Mesendoderm (in vitro differentiated cells): ENCODE measurements around the gene NUAK2.
A peak's percentile ranks its signal among the peaks of the same experiment; 100 is the strongest.

Experiments used
- DNase-seq: peaks from one replicate; pipeline ENCODE4 v3.0.0; 2013
- H2AK5ac ChIP-seq: 2 replicates; pipeline ENCODE4 v1.6.1; 2013; ENCODE audit warnings: low read length, inconsistent platforms
- H2BK120ac ChIP-seq: 2 replicates; pipeline ENCODE4 v1.6.1; 2013; ENCODE audit warnings: low read depth, mild to moderate bottlenecking, low read length, moderate library complexity, mixed read lengths
- H2BK15ac ChIP-seq: replicated peaks from 2 replicates; pipeline ENCODE4 v1.6.1; 2013; ENCODE audit warnings: low read depth, mild to moderate bottlenecking, moderate library complexity
- H2BK5ac ChIP-seq: 2 replicates; pipeline ENCODE4 v1.6.1; 2013; ENCODE audit warnings: low read length, inconsistent platforms
- H3K18ac ChIP-seq: 2 replicates; pipeline ENCODE4 v1.6.1; 2013; ENCODE audit warnings: mild to moderate bottlenecking, low read length, mixed read lengths
- H3K23ac ChIP-seq: one replicate; pipeline ENCODE4 v1.6.1; 2013; ENCODE audit warnings: low read length
- H3K27ac ChIP-seq: 2 replicates; pipeline ENCODE4 v1.5.1; 2013; ENCODE audit warnings: low read depth, mild to moderate bottlenecking, inconsistent platforms, low read length, moderate library complexity
- H3K27me3 ChIP-seq: 2 replicates; pipeline ENCODE4 v1.6.1; 2013; ENCODE audit warnings: low read length, control low read depth, mild to moderate bottlenecking, inconsistent platforms; ENCODE audit not compliant: insufficient read depth, poor library complexity
- H3K36me3 ChIP-seq: 2 replicates; pipeline ENCODE4 v1.6.1; 2013; ENCODE audit warnings: low read length, inconsistent platforms; ENCODE audit not compliant: control insufficient read depth, insufficient read depth
- H3K4ac ChIP-seq: one replicate; pipeline ENCODE4 v1.6.1; 2013; ENCODE audit warnings: low read depth, mild to moderate bottlenecking, low read length, moderate library complexity
- H3K4me1 ChIP-seq: 2 replicates; pipeline ENCODE4 v1.6.1; 2013; ENCODE audit warnings: low read depth, low read length, inconsistent platforms; ENCODE audit not compliant: control insufficient read depth
- H3K4me2 ChIP-seq: 2 replicates; pipeline ENCODE4 v1.6.1; 2013; ENCODE audit warnings: low read length
- H3K4me3 ChIP-seq: 2 replicates; pipeline ENCODE4 v1.5.1; 2013; ENCODE audit warnings: mild to moderate bottlenecking, low read length
- H3K56ac ChIP-seq: one replicate; pipeline ENCODE4 v1.6.1; 2013; ENCODE audit warnings: low read length
- H3K79me1 ChIP-seq: 2 replicates; pipeline ENCODE4 v1.6.1; 2013; ENCODE audit warnings: low read length, inconsistent platforms
- H3K79me2 ChIP-seq: 2 replicates; pipeline ENCODE4 v1.6.1; 2013; ENCODE audit warnings: mild to moderate bottlenecking, low read length; ENCODE audit not compliant: control insufficient read depth, insufficient read depth
- H3K9ac ChIP-seq: 2 replicates; pipeline ENCODE4 v1.6.1; 2013; ENCODE audit warnings: low read length, inconsistent platforms
- H4K5ac ChIP-seq: one replicate; pipeline ENCODE4 v1.6.1; 2013; ENCODE audit warnings: low read length
- H4K8ac ChIP-seq: one replicate; pipeline ENCODE4 v1.6.1; 2013; ENCODE audit warnings: low read depth, mild to moderate bottlenecking, control low read depth, low read length, moderate library complexity
- WGBS: extraction: QIAGEN DNeasy Blood & Tissue Kit; methylation state at CpG from one replicate; pipeline ENCODE4 v1.1.7; 2013; ENCODE audit warnings: low lambda C conversion rate, missing lambda C conversion rate; ENCODE audit not compliant: insufficient coverage; ENCODE audit errors: extremely low coverage; 5-methylcytosine and 5-hydroxymethylcytosine counted together

NUAK2 gene

GRCh38 chr1:205339717-205340116 lies 18.2 kb upstream of the NUAK2 start:
- no CpG with 5 or more reads among the region's 4 CpGs for WGBS
- Histone ChIP-seq H2BK5ac (no peak overlapping the region), H3K4me1 (peaks cover 2% of the 10 kb centered on the region), H3K36me3 (no peaks in the 10 kb centered on the region), H2BK120ac (no peak overlapping the region), H3K27me3 (no peaks in the 10 kb centered on the region), H3K79me1 (no peaks in the 10 kb centered on the region), H3K18ac (no peak overlapping the region), H3K4ac (no peak overlapping the region), H3K79me2 (no peaks in the 10 kb centered on the region), H3K23ac (no peak overlapping the region), H3K4me3 (no peak overlapping the region), H3K4me2 (no peak overlapping the region), H2BK15ac (no peak overlapping the region), H4K8ac (no peak overlapping the region), H4K5ac (no peak overlapping the region), H3K9ac (no peak overlapping the region), H2AK5ac (no peak overlapping the region), H3K56ac (no peak overlapping the region), H3K27ac (no peak overlapping the region)
- no peak for DNase-seq

GRCh38 chr1:205339197-205339702 lies 17.7 kb upstream of the NUAK2 start:
- Histone ChIP-seq H2AK5ac (no peak overlapping the region), H3K27me3 (no peaks in the 10 kb centered on the region), H3K79me1 (no peaks in the 10 kb centered on the region), H3K23ac (no peak overlapping the region), H3K79me2 (no peaks in the 10 kb centered on the region), H3K56ac (no peak overlapping the region), H4K8ac (no peak overlapping the region), H3K4me2 (no peak overlapping the region), H4K5ac (no peak overlapping the region), H3K4ac (no peak overlapping the region), H3K27ac (no peak overlapping the region), H3K18ac (no peak overlapping the region), H2BK120ac (no peak overlapping the region), H3K4me3 (no peak overlapping the region), H3K36me3 (no peaks in the 10 kb centered on the region), H3K4me1 (peaks cover 2% of the 10 kb centered on the region), H2BK5ac (no peak overlapping the region), H3K9ac (no peak overlapping the region), H2BK15ac (no peak overlapping the region)
- DNase-seq: no peak
- WGBS: no CpG with 5 or more reads among the region's 21 CpGs

- no peak for DNase-seq
- Histone ChIP-seq H3K4me3 (no peak overlapping the region), H3K23ac (no peak overlapping the region), H3K27ac (no peak overlapping the region), H3K4me1 (peaks cover 2% of the 10 kb centered on the region), H2BK5ac (no peak overlapping the region), H3K27me3 (no peaks in the 10 kb centered on the region), H3K4ac (no peak overlapping the region), H3K4me2 (no peak overlapping the region), H4K8ac (no peak overlapping the region), H2AK5ac (no peak overlapping the region), H3K79me2 (no peaks in the 10 kb centered on the region), H3K36me3 (no peaks in the 10 kb centered on the region), H3K18ac (no peak overlapping the region), H3K56ac (no peak overlapping the region), H3K9ac (no peak overlapping the region), H3K79me1 (no peaks in the 10 kb centered on the region), H2BK15ac (no peak overlapping the region), H4K5ac (no peak overlapping the region), H2BK120ac (no peak overlapping the region)
- WGBS: no CpG with 5 or more reads among the region's 7 CpGs
Observed at GRCh38 chr1:205338011-205338410, 16.5 kb upstream of the NUAK2 start.

- no peak overlapping the region for H4K5ac ChIP-seq
- no peak overlapping the region for H3K4ac ChIP-seq
- no peaks in the 10 kb centered on the region for H3K79me1 ChIP-seq
- H3K23ac ChIP-seq: no peak overlapping the region
- H3K4me2 ChIP-seq: no peak overlapping the region
- H3K9ac ChIP-seq: no peak overlapping the region
- peaks cover 2% of the 10 kb centered on the region for H3K4me1 ChIP-seq
- no peak overlapping the region for H3K4me3 ChIP-seq
- no peak overlapping the region for H3K56ac ChIP-seq
- no peaks in the 10 kb centered on the region for H3K27me3 ChIP-seq
- H3K79me2 ChIP-seq: no peaks in the 10 kb centered on the region
- no CpG with 5 or more reads among the region's 7 CpGs for WGBS
- H2BK15ac ChIP-seq: no peak overlapping the region
- no peak for DNase-seq
- H2AK5ac ChIP-seq: no peak overlapping the region
- no peak overlapping the region for H3K18ac ChIP-seq
- H2BK5ac ChIP-seq: no peak overlapping the region
- no peaks in the 10 kb centered on the region for H3K36me3 ChIP-seq
- no peak overlapping the region for H4K8ac ChIP-seq
- H3K27ac ChIP-seq: no peak overlapping the region
- no peak overlapping the region for H2BK120ac ChIP-seq
Observed at GRCh38 chr1:205337481-205337880, 15.9 kb upstream of the NUAK2 start.

GRCh38 chr1:205335692-205336091 lies 14.1 kb upstream of the NUAK2 start:
- Histone ChIP-seq H3K23ac (no peak overlapping the region), H4K8ac (no peak overlapping the region), H3K36me3 (no peaks in the 10 kb centered on the region), H3K27ac (no peak overlapping the region), H3K4ac (no peak overlapping the region), H2BK5ac (no peak overlapping the region), H3K9ac (no peak overlapping the region), H3K18ac (no peak overlapping the region), H3K4me2 (no peak overlapping the region), H2BK120ac (no peak overlapping the region), H3K79me1 (no peaks in the 10 kb centered on the region), H2BK15ac (no peak overlapping the region), H3K56ac (no peak overlapping the region), H3K4me1 (peaks cover 2% of the 10 kb centered on the region), H3K4me3 (no peak overlapping the region), H3K79me2 (no peaks in the 10 kb centered on the region), H3K27me3 (no peaks in the 10 kb centered on the region), H4K5ac (no peak overlapping the region), H2AK5ac (no peak overlapping the region)
- DNase-seq: peak; percentile 91
- no CpG with 5 or more reads among the region's 4 CpGs for whole genome bisulfite sequencing

GRCh38 chr1:205332015-205332791 lies 10.7 kb upstream of the NUAK2 start:
- Histone ChIP-seq H3K79me1 (no peaks in the 10 kb centered on the region), H4K8ac (no peak overlapping the region), H3K4ac (no peak overlapping the region), H3K4me3 (no peak overlapping the region), H3K9ac (no peak overlapping the region), H2BK5ac (no peak overlapping the region), H2BK120ac (no peak overlapping the region), H3K36me3 (no peaks in the 10 kb centered on the region), H2AK5ac (no peak overlapping the region), H3K79me2 (no peaks in the 10 kb centered on the region), H3K56ac (no peak overlapping the region), H3K18ac (no peak overlapping the region), H3K4me1 (peaks cover under 1% of the 10 kb centered on the region), H4K5ac (no peak overlapping the region), H3K4me2 (no peak overlapping the region), H3K27me3 (no peaks in the 10 kb centered on the region), H3K23ac (no peak overlapping the region), H3K27ac (no peak overlapping the region), H2BK15ac (no peak overlapping the region)
- peak; percentile 44 for DNase-seq
- no CpG with 5 or more reads among the region's 11 CpGs for whole genome bisulfite sequencing
